H1 (cell line): ENCODE measurements around the gene ANKRD50. TPM values are rescaled to one million over a fixed set of nuclear protein-coding genes. Genes with fewer than 3 reads are reported as not detected.

Experiments
- CHD7 ChIP-seq: fragments of 300-600 bp; sonication (generic); IDR thresholded peaks from 2 replicates; pipeline ENCODE4 v1.7.1; 2012; ENCODE audit warnings: low read length, moderate library complexity, mild to moderate bottlenecking, inconsistent platforms; ENCODE audit not compliant: insufficient replicate concordance
- RAD21 ChIP-seq, 2 experiments: IDR thresholded peaks in 1 of 2; conservative IDR thresholded peaks in 1 of 2; 2 replicates each; pipeline ENCODE4 v1.6.1; 2011; ENCODE audit warnings: low read depth in 2 of 2, low read length in 2 of 2, improper control_type of control experiment in 1 of 2, inconsistent platforms in 1 of 2, mild to moderate bottlenecking in 1 of 2, moderate library complexity in 1 of 2
- polyA plus RNA-seq, 7 experiments: library from polyadenylated mRNA; depleted of rRNA in 3 of 7; stranded (reverse) in 5 of 7; unstranded in 2 of 7; fragments of >200 nt in 5 of 7; fragments of 200-250 nt in 2 of 7; gene quantifications; 1 replicate in 5 of 7; 2 replicates in 1 of 7; 4 replicates in 1 of 7; pipeline versions ENCODE4 v1.2.1 to v1.2.3, GENCODE V29; 2011 to 2013; ENCODE audit warnings: missing spikeins in 2 of 7, mixed read lengths in 2 of 7
- total RNA-seq: library from RNA; stranded (reverse); fragmentation: NEBNext Ultra II Directional; extraction: Animal tissue kit (Norgen Biotek cat#: 25700); gene quantifications from 2 replicates; pipeline ENCODE4 v1.2.1, GENCODE V29; 2021

The ANKRD50 gene
- total and polyA plus RNA-seq, 2 of the 8 experiments (the other 6 are each of a cell fraction or from before 2014, with no cell fraction given): 8.5 to 25.0 TPM

GRCh38 chr4:124738994-124739393, 26.5 kb upstream of the ANKRD50 start (continued):
- TF ChIP-seq CHD7: no peak
- peak in 1 of 2 experiments; percentile 8; a peak in 1 of 4 replicates for TF ChIP-seq RAD21 (IDR thresholded peaks at IDR 0.05 in 1 of 2, conservative IDR thresholded peaks at IDR 0.05 in 1 of 2; ENCODE audit: low read depth in 2 of 2, low read length in 2 of 2)
- TF ChIP-seq, all 59 proteins: peak for 5
